PC-9 (cell line): ENCODE measurements around the gene CEMIP2. TPM values are rescaled to one million over a fixed set of nuclear protein-coding genes. Genes with fewer than 3 reads are reported as not detected.

Experiments
- BruUV-seq: library from RNA; stranded (reverse); fragments of 400-500 nt; replicated peaks from 2 replicates; lab custom pipeline; 2021; lab: Mats Ljungman, UMichigan
- CTCF ChIA-PET: fragments of 300-600 bp; sonication (Branson Sonifier 250); formaldehyde crosslinking; loops from one replicate; lab custom pipeline; 2022; ENCODE audit warnings: antibody characterized with exemption; lab: Charles Lee
- POLR2A ChIA-PET: fragments of 300-600 bp; sonication (Branson Sonifier 250); formaldehyde crosslinking; loops from one replicate; lab custom pipeline; 2022; ENCODE audit warnings: antibody characterized with exemption; ENCODE audit not compliant: unreplicated experiment; lab: Charles Lee
- DNase-seq, 2 experiments: peaks; one replicate each; pipeline versions ENCODE4 v3.0.0 to v3.0.0-alpha.2; 2015 to 2022; ENCODE audit warnings: mixed read lengths in 1 of 2
- H2AFZ ChIP-seq: fragments of 200-600 bp; sonication (generic); 2 replicates; pipeline ENCODE4 v1.8.1; 2017; ENCODE audit warnings: antibody characterized with exemption
- H3F3A ChIP-seq: fragments of 200-600 bp; sonication (generic); 2 replicates; pipeline ENCODE4 v1.8.1; 2017; ENCODE audit warnings: antibody characterized with exemption, mild to moderate bottlenecking, low read depth; ENCODE audit not compliant: insufficient read depth
- H3K27ac ChIP-seq: fragments of 200-600 bp; sonication (generic); 2 replicates; pipeline ENCODE4 v1.6.1; 2016; ENCODE audit warnings: mixed run types
- H3K27me3 ChIP-seq: fragments of 200-600 bp; sonication (generic); 2 replicates; pipeline ENCODE4 v1.6.1; 2016; ENCODE audit warnings: low read depth, mixed run types; ENCODE audit not compliant: insufficient read depth
- H3K36me3 ChIP-seq: fragments of 200-600 bp; sonication (generic); 2 replicates; pipeline ENCODE4 v1.6.1; 2016; ENCODE audit warnings: low read depth, mixed run types
- H3K4me1 ChIP-seq: fragments of 200-600 bp; sonication (generic); replicated peaks from 2 replicates; pipeline ENCODE4 v1.6.1; 2016; ENCODE audit warnings: mixed run types; ENCODE audit not compliant: insufficient read depth
- H3K4me2 ChIP-seq: fragments of 200-600 bp; sonication (generic); 2 replicates; pipeline ENCODE4 v1.6.1; 2017; ENCODE audit warnings: mixed run types
- H3K4me3 ChIP-seq: fragments of 200-600 bp; sonication (generic); 2 replicates; pipeline ENCODE4 v1.6.1; 2016; ENCODE audit warnings: mixed run types
- H3K79me2 ChIP-seq: fragments of 200-600 bp; sonication (generic); 2 replicates; pipeline ENCODE4 v1.6.1; 2017; ENCODE audit warnings: low read depth, mixed run types
- H3K9me2 ChIP-seq: fragments of 200-600 bp; sonication (generic); 2 replicates; pipeline ENCODE4 v1.8.1; 2017; ENCODE audit warnings: mild to moderate bottlenecking; ENCODE audit not compliant: insufficient read depth
- H3K9me3 ChIP-seq: fragments of 200-600 bp; sonication (generic); 2 replicates; pipeline ENCODE4 v1.8.1; 2016; ENCODE audit warnings: low read depth; ENCODE audit not compliant: insufficient read depth
- H4K20me1 ChIP-seq: fragments of 200-600 bp; sonication (generic); 2 replicates; pipeline ENCODE4 v1.8.1; 2017; ENCODE audit not compliant: insufficient read depth
- CTCF ChIP-seq: fragments of 200-600 bp; sonication (generic); conservative IDR thresholded peaks from 2 replicates; pipeline ENCODE4 v1.6.1; 2017; ENCODE audit warnings: mixed run types, antibody characterized with exemption, mild to moderate bottlenecking, moderate library complexity
- EZH2 ChIP-seq: fragments of 200-600 bp; sonication (generic); IDR thresholded peaks from 2 replicates; pipeline ENCODE4 v1.8.0; 2017; ENCODE audit warnings: antibody characterized with exemption, low read depth
- intact Hi-C: fragments of 100-400 bp; cut with micrococcal nuclease; formaldehyde crosslinking; loops from one replicate; pipeline ENCODE4 v1.10.0; 2022; ENCODE audit not compliant: unreplicated experiment
- total RNA-seq: library from RNA; stranded (reverse); gene quantifications from 2 replicates; pipeline ENCODE4 v1.2.3, GENCODE V29; 2021

Gene CEMIP2
- total RNA-seq, 1 experiment from 2014 or later, result 77.0 TPM

- H3F3A ChIP-seq, result no peaks in the 10 kb centered on the region
- no peak overlapping the region for H3K4me2 ChIP-seq
- H3K79me2 ChIP-seq, result no peaks in the 10 kb centered on the region
- H3K4me3 ChIP-seq, result no peak overlapping the region
- H3K4me1 ChIP-seq, result no peaks in the 10 kb centered on the region
- no peak for TF ChIP-seq EZH2
- no peak for TF ChIP-seq CTCF
- intact Hi-C loops, result no loop called here
- H4K20me1 ChIP-seq, result no peaks in the 10 kb centered on the region
- no peaks in the 10 kb centered on the region for H3K9me3 ChIP-seq
- ChIA-PET CTCF (no interaction called here), POLR2A (no interaction called here)
- BruUV-seq, result no TSS peak
- no peaks in the 10 kb centered on the region for H3K36me3 ChIP-seq
- no peak for DNase-seq
- H3K27ac ChIP-seq, result no peak overlapping the region
- no peak overlapping the region for H2AFZ ChIP-seq
- no peaks in the 10 kb centered on the region for H3K27me3 ChIP-seq
- H3K9me2 ChIP-seq, result no peaks in the 10 kb centered on the region
Observed at GRCh38 chr9:71655141-71655540, 113.2 kb downstream of the CEMIP2 start.

- Histone ChIP-seq H4K20me1 (no peaks in the 10 kb centered on the region), H3K27ac (no peak overlapping the region), H3K9me3 (0 out of 2 replicates have a peak, but pooled peaks cover 3% of the 10 kb centered on the region), H3K27me3 (no peaks in the 10 kb centered on the region), H3F3A (no peaks in the 10 kb centered on the region), H3K4me1 (0 out of 2 replicates have a peak, but pooled peaks cover under 1% of the 10 kb centered on the region), H3K9me2 (no peaks in the 10 kb centered on the region), H3K4me2 (no peak overlapping the region), H3K79me2 (no peaks in the 10 kb centered on the region), H3K36me3 (no peaks in the 10 kb centered on the region), H2AFZ (no peak overlapping the region), H3K4me3 (no peak overlapping the region)
- CTCF ChIA-PET, result no interaction called here
- no peak for DNase-seq
- POLR2A ChIA-PET, result interaction anchor here (0.6 kb wide), 1 partner anchor 116 kb away, joined by 3 read pairs; no protein-coding TSS in a partner anchor
- TF ChIP-seq CTCF (no peak), EZH2 (no peak)
- intact Hi-C loops, result no loop called here
- no TSS peak for BruUV-seq
Observed at GRCh38 chr9:71652480-71652879, 115.8 kb downstream of the CEMIP2 start.

- intact Hi-C loops, result loop anchor here (5.0 kb wide), 1 partner anchor 44 kb away; no protein-coding TSS in a partner anchor
Observed at GRCh38 chr9:71648453-71648852, 119.9 kb downstream of the CEMIP2 start.

More at GRCh38 chr9:71648453-71648852, 119.9 kb downstream of the CEMIP2 start:
- Histone ChIP-seq H3K27me3 (no peaks in the 10 kb centered on the region), H3K36me3 (no peaks in the 10 kb centered on the region), H3K4me1 (peaks cover 8% of the 10 kb centered on the region; the same call in 1 of the 2 replicates), H3K79me2 (no peaks in the 10 kb centered on the region), H4K20me1 (no peaks in the 10 kb centered on the region), H3K27ac (no peak overlapping the region), H3K4me2 (no peak overlapping the region), H3K9me3 (0 out of 2 replicates have a peak, but pooled peaks cover 7% of the 10 kb centered on the region), H3K4me3 (no peak overlapping the region), H3F3A (no peaks in the 10 kb centered on the region), H2AFZ (no peak overlapping the region), H3K9me2 (no peaks in the 10 kb centered on the region)
- POLR2A ChIA-PET, result no interaction called here
- no TSS peak for BruUV-seq
- no peak for TF ChIP-seq EZH2
- TF ChIP-seq CTCF, result no peak
- CTCF ChIA-PET, result no interaction called here
- DNase-seq, result no peak
